Stimulated activated CD4-positive, alpha-beta T cell treated with anti-CD3 and anti-CD28 coated beads, TNF-alpha, amount 100 ng/mL, for 4 hours (primary cell): Measurements from ENCODE around the gene SLCO2B1.

Experiments used
- DNase-seq, 3 experiments: peaks; one replicate each; pipeline ENCODE4 v3.0.0-alpha.2; 2020; ENCODE audit warnings: low read depth in 3 of 3

The SLCO2B1 gene

DNA sequence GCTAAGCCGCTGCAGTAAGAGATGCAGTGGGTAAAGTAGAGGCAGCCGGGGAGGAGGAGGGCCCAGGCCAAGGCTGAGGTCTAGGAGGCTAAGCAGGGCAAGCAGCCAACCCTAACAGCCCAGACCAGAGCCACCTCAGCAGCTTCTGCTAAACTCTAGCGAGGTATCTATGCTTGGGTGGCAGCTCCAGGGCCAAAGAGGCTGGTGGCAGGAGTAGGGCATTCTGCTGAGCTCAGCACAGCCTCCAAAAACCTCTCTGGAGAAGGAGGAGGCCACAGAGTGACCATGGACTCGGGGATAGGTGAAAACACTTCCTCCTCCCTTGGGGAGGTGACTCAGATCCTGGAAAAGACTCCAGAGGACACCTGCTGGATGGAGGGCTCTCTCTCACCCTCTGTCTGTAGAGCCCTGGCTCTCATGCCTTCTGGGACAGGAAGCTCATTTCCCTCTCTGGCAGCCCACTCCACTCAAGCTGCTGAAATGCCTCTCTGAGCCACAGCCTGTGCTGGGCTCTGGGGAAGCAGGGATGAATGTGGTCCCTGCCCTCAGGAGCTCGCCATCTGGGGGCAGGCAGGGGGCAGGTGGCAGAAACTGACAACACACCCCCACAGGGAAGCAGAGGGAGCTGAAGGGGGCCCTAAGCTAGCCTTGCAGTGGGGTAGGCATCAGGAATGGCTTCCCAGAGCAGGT, 73.2 kb downstream of the SLCO2B1 start:
- no peak for DNase-seq

DNA sequence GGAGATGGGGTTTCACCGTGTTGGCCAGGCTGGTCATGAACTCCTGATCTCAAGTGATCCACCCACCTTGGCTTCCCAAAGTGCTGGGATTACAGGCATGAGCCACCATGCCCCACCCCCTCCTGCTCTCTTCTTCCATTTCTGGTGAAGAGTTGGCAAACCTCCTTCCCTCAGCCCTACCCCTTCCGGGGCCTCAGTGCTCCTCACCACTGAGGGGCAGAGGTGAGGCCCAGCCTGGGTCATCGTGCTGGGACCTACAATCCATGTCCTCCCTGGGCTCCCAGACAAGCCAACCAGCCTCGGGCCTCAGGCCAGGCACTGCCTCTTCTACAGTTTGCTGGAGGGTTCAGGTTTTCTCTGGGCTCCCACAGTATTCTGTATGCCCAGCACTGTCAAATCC, 74.9 kb downstream of the SLCO2B1 start:
- no peak for DNase-seq

- DNase-seq: no peak
Observed at GRCh38 chr11:75229466-75229865, 78.6 kb downstream of the SLCO2B1 start.

DNA sequence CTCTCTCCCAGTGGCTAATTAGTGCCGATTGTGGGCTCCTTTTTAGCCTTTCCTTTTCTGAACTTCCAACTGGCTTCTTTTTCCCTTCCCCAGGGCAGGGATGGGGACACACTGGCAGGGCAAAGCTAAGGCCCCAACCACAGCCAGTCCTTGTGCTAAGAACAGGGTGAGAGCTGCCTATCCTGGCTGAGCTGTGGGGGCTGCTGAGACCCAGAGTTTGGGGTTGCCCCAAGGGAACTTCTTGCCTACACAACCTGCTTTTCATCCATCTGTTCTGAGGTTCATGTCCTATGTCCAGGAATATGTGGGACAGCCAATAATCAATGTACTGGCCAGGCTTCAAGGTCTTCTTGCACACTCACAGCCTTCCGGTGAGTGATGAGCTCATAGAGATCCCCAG, 79.7 kb downstream of the SLCO2B1 start:
- DNase-seq: no peak

GRCh38 chr11:75233754-75234172, 82.9 kb downstream of the SLCO2B1 start:
- no peak for DNase-seq

DNA sequence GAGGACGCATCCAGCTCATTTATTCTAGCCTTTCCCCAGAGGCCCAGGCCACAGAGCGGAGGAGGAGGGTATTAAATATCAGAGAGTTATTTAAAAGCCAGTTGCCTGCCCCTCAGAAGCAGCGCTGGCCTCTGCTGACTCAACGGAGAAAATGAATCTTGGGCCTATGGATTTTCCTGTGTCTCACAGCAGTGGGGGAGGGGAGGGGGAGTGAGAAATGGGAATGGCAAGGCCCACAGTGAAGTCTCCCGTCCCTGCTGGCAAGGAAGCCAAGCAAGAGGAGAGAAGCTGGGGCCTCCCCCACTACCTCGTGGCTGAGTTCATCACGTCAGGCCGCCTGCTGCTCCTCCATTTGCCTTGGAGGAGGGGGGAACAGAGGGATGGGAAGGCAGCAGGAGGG, 85.2 kb downstream of the SLCO2B1 start:
- no peak for DNase-seq

GRCh38 chr11:75237050-75237449, 86.1 kb downstream of the SLCO2B1 start:
- no peak for DNase-seq

DNA sequence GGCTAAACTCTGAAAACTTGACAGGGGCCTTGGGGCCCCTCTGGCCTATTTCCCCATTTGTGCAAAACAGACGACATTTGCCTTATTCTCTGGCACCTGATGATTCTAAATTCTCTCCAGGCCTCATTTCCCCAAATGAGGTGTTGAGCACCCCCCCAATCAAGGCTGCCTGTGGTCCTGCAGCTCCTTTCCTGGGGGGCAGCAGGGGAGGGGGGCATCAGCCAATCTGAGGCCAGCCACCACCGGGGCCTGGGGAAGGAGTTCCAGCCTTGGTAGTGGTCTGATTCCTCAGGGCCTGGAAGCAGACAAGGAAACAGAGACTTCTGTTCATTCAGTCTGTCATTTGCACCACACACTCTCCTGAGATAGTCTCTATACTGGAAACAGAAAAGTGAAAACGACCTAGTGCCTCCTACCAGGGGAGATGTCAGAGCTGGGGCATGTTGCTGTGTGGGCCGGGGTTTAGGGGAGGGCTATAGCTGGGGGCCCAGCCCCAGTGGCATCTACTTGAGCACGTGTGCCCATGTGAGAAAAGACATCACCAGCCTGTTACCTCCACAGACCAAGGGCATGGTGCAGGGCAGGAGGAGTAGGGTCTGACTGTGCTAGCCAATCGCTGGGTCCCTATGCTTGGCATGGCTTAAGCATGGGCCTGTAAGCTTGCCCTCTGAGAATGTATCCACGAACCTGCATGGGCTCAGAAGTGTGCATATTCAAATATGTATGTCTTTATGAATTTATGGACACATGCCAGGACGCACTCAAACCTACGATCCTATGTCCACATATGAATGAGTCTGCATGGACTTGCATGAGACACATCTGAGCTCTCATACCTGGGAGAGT, 87.9 kb downstream of the SLCO2B1 start:
- no peak for DNase-seq

DNA sequence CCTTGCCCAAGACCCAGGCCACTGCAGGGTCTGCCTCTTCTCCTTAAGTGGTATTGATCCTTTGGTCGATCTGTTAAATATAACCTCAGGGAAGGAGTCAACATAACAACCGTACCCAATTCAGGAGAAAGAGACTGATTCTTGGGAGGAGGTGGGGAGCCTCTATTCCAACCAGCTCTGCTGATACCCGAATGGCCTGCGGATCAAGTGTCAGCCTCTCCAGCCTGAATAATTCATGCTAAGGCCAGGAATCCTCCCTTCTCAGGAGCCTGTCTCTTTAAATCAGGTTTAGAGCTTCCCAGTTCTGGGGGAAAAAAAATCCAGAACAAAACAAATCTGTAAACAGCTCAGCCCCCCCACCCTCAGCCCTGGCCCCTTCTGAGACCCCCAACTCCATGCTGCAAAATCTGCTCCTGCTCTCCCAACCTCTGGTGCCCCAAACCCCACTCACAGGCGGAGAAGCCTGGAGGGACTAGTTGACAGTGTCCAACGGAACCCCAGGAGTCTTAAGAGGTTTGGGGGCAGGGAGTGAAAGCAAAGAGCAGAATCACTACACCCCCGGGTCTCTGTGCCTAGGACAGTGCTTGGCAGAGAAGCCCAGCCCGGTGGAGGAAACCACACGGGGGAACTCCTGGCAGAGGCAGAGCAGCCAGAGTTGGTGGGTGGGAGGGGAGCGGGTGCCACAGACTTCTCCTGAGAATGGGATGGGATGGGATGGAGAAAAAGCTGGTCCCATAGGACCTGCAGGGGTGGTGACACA, 88.8 kb downstream of the SLCO2B1 start:
- no peak for DNase-seq

GRCh38 chr11:75240311-75241035, 89.6 kb downstream of the SLCO2B1 start, which contains the start of gene TPBGL:
TPBGL (plus strand) TSS chr11:75240774; CDS start chr11:75241050, 276 bp downstream.
- DNase-seq: peak in 2 of 3 experiments; percentile 23 to 42

DNA sequence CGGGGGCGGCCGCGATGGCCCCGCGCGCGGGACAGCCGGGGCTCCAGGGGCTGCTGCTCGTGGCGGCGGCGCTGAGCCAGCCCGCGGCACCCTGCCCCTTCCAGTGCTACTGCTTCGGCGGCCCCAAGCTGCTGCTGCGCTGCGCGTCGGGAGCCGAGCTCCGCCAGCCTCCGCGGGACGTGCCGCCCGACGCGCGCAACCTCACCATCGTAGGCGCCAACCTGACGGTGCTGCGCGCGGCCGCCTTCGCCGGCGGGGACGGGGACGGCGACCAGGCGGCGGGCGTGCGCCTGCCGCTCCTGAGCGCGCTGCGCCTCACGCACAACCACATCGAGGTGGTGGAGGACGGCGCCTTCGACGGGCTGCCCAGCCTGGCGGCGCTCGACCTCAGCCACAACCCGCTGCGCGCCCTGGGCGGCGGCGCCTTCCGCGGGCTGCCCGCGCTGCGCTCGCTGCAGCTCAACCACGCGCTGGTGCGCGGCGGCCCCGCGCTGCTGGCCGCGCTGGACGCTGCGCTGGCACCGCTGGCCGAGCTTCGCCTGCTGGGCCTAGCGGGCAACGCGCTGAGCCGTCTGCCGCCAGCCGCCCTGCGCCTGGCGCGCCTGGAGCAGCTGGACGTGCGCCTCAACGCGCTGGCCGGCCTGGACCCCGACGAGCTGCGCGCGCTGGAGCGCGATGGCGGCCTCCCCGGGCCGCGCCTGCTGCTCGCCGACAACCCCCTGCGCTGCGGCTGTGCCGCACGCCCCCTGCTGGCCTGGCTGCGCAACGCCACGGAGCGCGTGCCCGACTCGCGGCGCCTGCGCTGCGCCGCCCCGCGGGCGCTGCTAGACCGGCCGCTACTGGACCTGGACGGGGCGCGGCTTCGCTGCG, 90.4 kb downstream of the SLCO2B1 start:
- peak; percentile 72 to 83 (median 77) for DNase-seq

DNA sequence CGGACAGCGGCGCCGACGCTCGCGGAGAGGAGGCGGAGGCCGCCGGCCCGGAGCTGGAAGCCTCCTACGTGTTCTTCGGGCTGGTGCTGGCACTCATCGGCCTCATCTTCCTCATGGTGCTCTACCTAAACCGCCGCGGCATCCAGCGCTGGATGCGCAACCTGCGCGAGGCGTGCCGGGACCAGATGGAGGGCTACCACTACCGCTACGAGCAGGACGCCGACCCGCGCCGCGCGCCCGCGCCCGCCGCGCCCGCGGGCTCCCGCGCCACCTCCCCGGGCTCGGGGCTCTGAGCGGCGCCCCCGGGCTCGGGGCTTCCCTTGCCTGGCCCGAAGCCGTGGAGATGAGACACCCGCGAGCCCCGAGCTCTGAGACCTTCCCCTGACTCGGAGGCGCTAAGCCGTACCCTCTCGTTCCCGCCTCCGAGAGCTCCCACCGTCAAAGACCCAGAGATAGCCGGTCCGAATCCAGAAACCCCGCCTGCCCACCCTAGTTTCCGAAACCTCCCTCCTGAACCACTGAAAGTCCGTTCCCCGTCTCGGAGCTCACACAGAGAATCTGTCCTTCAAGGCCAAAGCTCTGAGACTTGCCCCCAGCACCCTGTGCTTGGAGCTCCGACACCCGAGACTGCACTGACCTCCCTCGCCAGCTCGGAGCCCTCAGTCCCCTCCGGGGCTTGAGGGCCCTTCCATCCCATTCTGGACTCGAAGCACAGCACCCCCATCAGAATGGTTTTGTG, 91.2 kb downstream of the SLCO2B1 start:
- no peak for DNase-seq

DNA sequence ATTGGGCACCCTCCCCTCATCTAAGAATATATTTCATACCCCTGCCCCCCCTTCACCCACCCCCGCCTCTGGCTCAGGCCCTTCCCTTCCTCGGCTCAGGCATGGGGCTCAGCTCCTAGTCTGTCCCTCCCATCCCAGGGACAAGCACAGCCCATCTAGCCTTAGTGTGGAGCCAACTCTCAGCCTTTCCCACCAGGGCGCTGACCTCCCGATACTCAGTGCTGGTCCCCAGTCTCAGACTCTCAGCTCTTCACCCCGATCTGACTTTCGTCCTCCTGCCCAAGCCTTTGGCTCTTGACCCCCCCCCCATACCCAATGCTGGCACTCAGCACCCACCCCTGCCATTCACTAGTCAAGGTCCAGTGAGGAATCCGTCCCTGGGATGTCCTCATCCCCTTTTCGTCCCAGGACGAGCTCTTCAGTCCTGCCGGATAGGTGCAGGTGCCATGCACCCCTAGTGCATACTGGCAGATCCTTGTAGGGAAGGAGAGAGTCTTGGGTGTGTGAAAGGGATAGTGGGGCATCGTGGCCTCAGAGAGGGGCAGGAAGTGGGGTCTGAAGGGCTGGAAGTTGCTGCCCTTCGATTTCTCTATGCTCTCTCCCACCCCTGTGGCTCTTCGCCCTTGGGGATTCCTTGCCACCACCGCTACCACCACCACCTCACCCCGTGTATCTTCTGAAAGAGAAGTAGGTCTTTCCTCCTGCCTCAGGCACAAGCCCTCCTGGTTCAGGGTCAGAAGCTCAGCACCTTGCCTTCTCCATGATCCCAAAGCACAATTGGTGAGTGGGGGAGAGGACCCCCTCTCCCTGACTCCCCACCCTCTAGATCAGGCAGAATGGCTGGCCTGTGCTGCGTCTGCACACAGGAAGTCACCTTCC, 92.1 kb downstream of the SLCO2B1 start:
- DNase-seq: no peak

- no peak for DNase-seq
Observed at GRCh38 chr11:75244052-75244814, 93.3 kb downstream of the SLCO2B1 start.

- DNase-seq: no peak
Observed at GRCh38 chr11:75245356-75246005, 94.6 kb downstream of the SLCO2B1 start.

DNA sequence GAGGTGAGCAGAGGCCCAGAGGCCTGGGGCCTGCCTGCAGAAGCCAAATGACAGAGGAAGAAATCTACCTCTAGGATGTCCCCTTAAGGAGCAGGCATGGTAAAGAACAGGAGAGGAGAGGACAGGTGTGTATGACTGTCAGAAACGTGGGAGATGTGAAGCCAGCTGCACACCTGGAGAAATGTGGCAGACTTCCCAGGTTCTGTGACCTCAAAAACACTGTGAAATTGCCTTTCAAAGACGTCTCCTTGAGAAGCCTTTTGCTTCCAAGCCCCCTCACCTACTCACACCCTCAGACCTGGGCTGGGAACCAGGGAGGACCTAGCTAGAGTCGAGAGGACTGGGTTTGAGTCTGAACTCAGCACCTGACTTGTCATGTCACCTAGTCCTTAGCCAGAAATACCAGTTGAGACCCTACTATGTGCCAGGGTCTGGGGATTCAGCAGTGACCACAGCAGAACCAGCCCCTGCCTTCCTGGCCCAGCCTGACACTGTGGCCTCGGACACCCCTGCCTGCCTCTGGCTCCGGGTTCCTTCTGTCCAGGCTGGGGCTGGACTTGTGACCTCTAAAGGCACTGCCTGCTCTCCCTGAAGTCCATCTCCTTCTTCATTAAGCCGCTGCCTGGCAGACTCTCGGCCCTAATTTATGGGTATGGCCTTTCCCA, 95.2 kb downstream of the SLCO2B1 start:
- no peak for DNase-seq
